CD14-positive monocyte (primary cell): Measurements from ENCODE around the gene TNPO3. TPM values are rescaled to one million over a fixed set of nuclear protein-coding genes. Genes with fewer than 3 reads are reported as not detected.

Source experiments
- polyA plus RNA-seq, 3 donors: library from polyadenylated mRNA; depleted of rRNA in 1 of 3; unstranded in 2 of 3; stranded (reverse) in 1 of 3; fragments of 300-500 nt in 2 of 3; fragments of >200 nt in 1 of 3; fragmentation: Illumina TruSeq in 2 of 3; gene quantifications; 1 replicate in 2 of 3; 2 replicates in 1 of 3; pipeline ENCODE4 v1.2.3, GENCODE V29; 2012 to 2021
- small RNA-seq: library from RNA; depleted of rRNA; stranded (forward); fragments of <200 nt; gene quantifications from one replicate; pipeline ENCODE3, GENCODE V24; 2012; ENCODE audit warnings: low read depth; ENCODE audit not compliant: insufficient read length

TNPO3 gene
- polyA plus RNA-seq, 3 donors = 17.0 to 23.8 (median 19.7) TPM

Small RNA genes within 50 kb of the gene (small RNA-seq; reads per million reads assigned to genes)
- gene RN7SL306P = not detected

Other genes starting within 250 kb of the TNPO3 start
- under 1 TPM in 1 of 3 donors, not detected in 2; 0.01 TPM for gene FLNC, start 224.7 kb downstream of the TNPO3 start, polyA plus RNA-seq
- 100 to 1,000 TPM; 327 to 593 (median 511) TPM for gene ATP6V1F, start 192.3 kb downstream of the TNPO3 start, polyA plus RNA-seq
- under 1 TPM in 2 of 3 donors, not detected in 1; 0.11 to 0.16 TPM for gene KCP, start 144.4 kb downstream of the TNPO3 start, polyA plus RNA-seq
- 100 to 1,000 TPM; 130 to 170 (median 155) TPM for gene IRF5, start 117.2 kb downstream of the TNPO3 start, polyA plus RNA-seq
- gene TSPAN33, start 89.6 kb upstream of the TNPO3 start, polyA plus RNA-seq = 1 to 10 TPM; 2.9 to 7.5 (median 4.4) TPM
- under 1 TPM in 1 of 3 donors, not detected in 2; 0.07 TPM for gene SMO, start 133.5 kb upstream of the TNPO3 start, polyA plus RNA-seq
- 10 to 100 TPM; 10.7 to 14.6 (median 12.1) TPM for gene AHCYL2, start 169.9 kb upstream of the TNPO3 start, polyA plus RNA-seq